Right cardiac atrium (tissue), 5 donors: ENCODE results near the gene COL6A2. TPM values are rescaled to one million over a fixed set of nuclear protein-coding genes. Genes with fewer than 3 reads are reported as not detected.
"Not testable (repeated sequence)": the region's sequence is repeated elsewhere in the genome, so short reads cannot be mapped to it uniquely, and the experiment has no call there.

Experiments used
- ATAC-seq, 2 donors: fragments of 200-7000 bp; cut with Tn5 transposase; one replicate each; pipeline versions ENCODE4 v1.8.0 to v1.9.1; 2020; ENCODE audit warnings: moderate library complexity in 2 of 2, mild to moderate bottlenecking in 1 of 2
- DNase-seq, 3 donors: peaks; one replicate each; pipeline ENCODE4 v3.0.0-alpha.2; 2020
- H3K27ac ChIP-seq: one replicate; pipeline ENCODE4 v1.5.1; 2013; ENCODE audit warnings: mild to moderate bottlenecking, low read length, control low read depth, moderate library complexity
- H3K27me3 ChIP-seq: one replicate; pipeline ENCODE4 v1.6.1; 2013; ENCODE audit not compliant: control insufficient read depth, insufficient read depth
- H3K4me1 ChIP-seq: one replicate; pipeline ENCODE4 v1.6.1; 2013; ENCODE audit warnings: low read length; ENCODE audit not compliant: control insufficient read depth, insufficient read depth
- H3K4me3 ChIP-seq: one replicate; pipeline ENCODE4 v1.5.1; 2013; ENCODE audit warnings: low read length, control low read depth
- H3K9me3 ChIP-seq: one replicate; pipeline ENCODE4 v1.6.1; 2013; ENCODE audit warnings: low read length; ENCODE audit not compliant: control insufficient read depth
- WGBS: extraction: QIAGEN DNeasy Blood & Tissue Kit; methylation state at CpG from one replicate; pipeline ENCODE4 v1.1.7; 2013; 5-methylcytosine and 5-hydroxymethylcytosine counted together
- intact Hi-C, 4 donors: fragments of 100-400 bp; cut with DNase I; formaldehyde crosslinking; loops; one replicate each; pipeline versions ENCODE4 v1.11.0 to v1.14.0; 2022 to 2023
- polyA plus RNA-seq: library from polyadenylated mRNA; stranded (reverse); fragments of 200-250 nt; gene quantifications from one replicate; pipeline ENCODE4 v1.2.3, GENCODE V29; 2013
- total RNA-seq, 4 donors: library from RNA; stranded (reverse); fragmentation: NEBNext Ultra II Directional; extraction: Animal tissue kit (Norgen Biotek cat#: 25700); gene quantifications; one replicate each; pipeline ENCODE4 v1.2.1, GENCODE V29; 2021
- donor health status: healthy with polysubstance abuse.
- donor health status: DM: no; HTN: yes; CAD: no.
- donor health status: DM: no; HTN: no; CAD: no.
- donor health status: DM: no; HTN: yes; CAD: no; lungs with severe emphysema.
- donor health status: DM: yes; HTN: yes; CAD: no.

The COL6A2 gene
- total and polyA plus RNA-seq, 5 donors: 198 to 323 (median 226) TPM

GRCh38 chr21:46068516-46069079 is 29.3 kb upstream of the COL6A2 start:
- Histone ChIP-seq H3K27ac (no peak overlapping the region), H3K4me1 (no peaks in the 10 kb centered on the region), H3K4me3 (no peak overlapping the region), H3K27me3 (no peaks in the 10 kb centered on the region), H3K9me3 (no peaks in the 10 kb centered on the region)
- ATAC-seq (no peak), DNase-seq (no peak)
- intact Hi-C loops: no loop called here
- WGBS: 87% methylated on average over 14 of the region's 14 CpGs

GRCh38 chr21:46069166-46069565 is 28.7 kb upstream of the COL6A2 start:
- intact Hi-C loops: no loop called here
- Histone ChIP-seq H3K4me3 (no peak overlapping the region), H3K4me1 (no peaks in the 10 kb centered on the region), H3K27me3 (no peaks in the 10 kb centered on the region), H3K9me3 (no peaks in the 10 kb centered on the region), H3K27ac (no peak overlapping the region)
- WGBS: 93% methylated on average over 13 of the region's 13 CpGs
- DNase-seq: no peak
- ATAC-seq: no peak

- intact Hi-C loops: no loop called here
- Histone ChIP-seq H3K9me3 (no peaks in the 10 kb centered on the region), H3K4me1 (no peaks in the 10 kb centered on the region), H3K27ac (no peak overlapping the region), H3K4me3 (no peak overlapping the region), H3K27me3 (no peaks in the 10 kb centered on the region)
- no peak for ATAC-seq
- peak in 1 of 3 donors; percentile 19 for DNase-seq
- 89% methylated on average over 21 of the region's 21 CpGs for WGBS
Measured at GRCh38 chr21:46069719-46070279, 28.1 kb upstream of the COL6A2 start.

GRCh38 chr21:46071082-46071481 is 26.8 kb upstream of the COL6A2 start:
- no peak overlapping the region for H3K4me3 ChIP-seq
- WGBS: 85% methylated on average over 13 of the region's 13 CpGs
- intact Hi-C loops: no loop called here
- DNase-seq (peak in 1 of 3 donors; percentile 9), ATAC-seq (no peak)
- no peaks in the 10 kb centered on the region for H3K9me3 ChIP-seq
- H3K27me3 ChIP-seq: no peaks in the 10 kb centered on the region
- no peak overlapping the region for H3K27ac ChIP-seq
- no peaks in the 10 kb centered on the region for H3K4me1 ChIP-seq

GRCh38 chr21:46076724-46077123 is 21.2 kb upstream of the COL6A2 start:
- H3K27ac ChIP-seq, intact Hi-C loops, H3K4me3 ChIP-seq, ATAC-seq, H3K4me1 ChIP-seq, H3K27me3 ChIP-seq, H3K9me3 ChIP-seq: not testable (repeated sequence)
- peak in 1 of 3 donors; percentile 4 for DNase-seq
- WGBS: 91% methylated on average over 8 of the region's 8 CpGs

- H3K4me1 ChIP-seq: no peaks in the 10 kb centered on the region
- no peak overlapping the region for H3K27ac ChIP-seq
- intact Hi-C loops: no loop called here
- DNase-seq (peak in 2 of 3 donors; percentile 21 to 36), ATAC-seq (no peak)
- H3K4me3 ChIP-seq: no peak overlapping the region
- no peaks in the 10 kb centered on the region for H3K27me3 ChIP-seq
- 92% methylated on average over 19 of the region's 19 CpGs for WGBS
- no peaks in the 10 kb centered on the region for H3K9me3 ChIP-seq
Measured at GRCh38 chr21:46077674-46078101, 20.2 kb upstream of the COL6A2 start.

GRCh38 chr21:46078322-46078977 is 19.5 kb upstream of the COL6A2 start:
- Histone ChIP-seq H3K27me3 (no peaks in the 10 kb centered on the region), H3K9me3 (no peaks in the 10 kb centered on the region), H3K4me3 (no peak overlapping the region), H3K27ac (no peak overlapping the region), H3K4me1 (no peaks in the 10 kb centered on the region)
- peak; percentile 68 to 76 (median 70) for DNase-seq
- ATAC-seq: peak; percentile 51 to 75
- 79% methylated on average over 23 of the region's 23 CpGs for WGBS
- intact Hi-C loops: no loop called here

- intact Hi-C loops: no loop called here
- DNase-seq (peak in 2 of 3 donors; percentile 75 to 76), ATAC-seq (peak; percentile 40 to 71)
- Histone ChIP-seq H3K9me3 (no peaks in the 10 kb centered on the region), H3K4me3 (no peak overlapping the region), H3K4me1 (no peaks in the 10 kb centered on the region), H3K27ac (no peak overlapping the region), H3K27me3 (no peaks in the 10 kb centered on the region)
- 52% methylated on average over 6 of the region's 6 CpGs for WGBS
Measured at GRCh38 chr21:46078978-46079351, 18.9 kb upstream of the COL6A2 start.

- H3K4me1 ChIP-seq: no peaks in the 10 kb centered on the region
- peak; percentile 53 to 57 for ATAC-seq
- peak in 2 of 3 donors; percentile 62 to 71 for DNase-seq
- no peaks in the 10 kb centered on the region for H3K9me3 ChIP-seq
- 68% methylated on average over 34 of the region's 34 CpGs for WGBS
- intact Hi-C loops: no loop called here
- no peak overlapping the region for H3K4me3 ChIP-seq
- H3K27ac ChIP-seq: no peak overlapping the region
- no peaks in the 10 kb centered on the region for H3K27me3 ChIP-seq
Measured at GRCh38 chr21:46079352-46080170, 18.4 kb upstream of the COL6A2 start.

- H3K9me3 ChIP-seq: no peaks in the 10 kb centered on the region
- DNase-seq (peak; percentile 78 to 89 (median 89)), ATAC-seq (peak; percentile 42 to 51)
- 45% methylated on average over 30 of the region's 30 CpGs for WGBS
- no peaks in the 10 kb centered on the region for H3K27me3 ChIP-seq
- no peaks in the 10 kb centered on the region for H3K4me1 ChIP-seq
- intact Hi-C loops: no loop called here
- H3K27ac ChIP-seq: no peak overlapping the region
- H3K4me3 ChIP-seq: no peak overlapping the region
Measured at GRCh38 chr21:46080171-46081021, 17.5 kb upstream of the COL6A2 start.
